ENCODE data around the gene RSPRY1.

DNA sequence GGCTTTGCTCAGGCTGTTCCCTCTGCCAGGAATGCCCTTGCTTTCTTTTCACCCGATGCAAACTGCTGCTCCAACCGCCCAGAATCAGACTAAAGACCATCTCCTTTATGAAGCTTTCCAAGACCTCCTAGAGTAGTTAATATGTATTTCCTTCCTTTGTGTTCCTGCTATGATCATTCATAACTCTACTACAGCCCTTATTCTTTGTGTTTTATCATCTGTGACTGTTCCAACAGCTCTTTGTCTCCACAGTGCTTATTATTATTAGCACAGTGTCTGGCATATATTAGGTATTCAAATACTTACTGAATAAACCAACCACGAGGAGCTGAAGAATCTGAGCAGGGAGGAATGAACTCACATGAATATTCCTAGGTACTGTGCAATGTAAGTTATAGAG lies 7.9 kb upstream of the RSPRY1 start:
- TF ChIP-seq CTCF (IDR thresholded peaks at IDR 0.05) (no peak), POLR2AphosphoS5 (IDR thresholded peaks at IDR 0.05) (no peak), POLR2A (IDR thresholded peaks at IDR 0.05) (no peak)

Measured in gastroesophageal sphincter (tissue), 3 donors.